Stimulated activated CD4-positive, alpha-beta T cell treated with anti-CD3 and anti-CD28 coated beads, Interleukin-12 subunit alpha, Interleukin-12 subunit beta, amount 100 ng/mL, for 48 hours (primary cell): ENCODE results near the gene MOB3B.
"Not testable (repeated sequence)": the region's sequence is repeated elsewhere in the genome, so short reads cannot be mapped to it uniquely, and the experiment has no call there.

Experiments
- DNase-seq, 3 donors: peaks; one replicate each; pipeline ENCODE4 v3.0.0-alpha.2; 2020; ENCODE audit warnings: low read depth in 2 of 3, low spot score in 1 of 3

Gene MOB3B

DNA sequence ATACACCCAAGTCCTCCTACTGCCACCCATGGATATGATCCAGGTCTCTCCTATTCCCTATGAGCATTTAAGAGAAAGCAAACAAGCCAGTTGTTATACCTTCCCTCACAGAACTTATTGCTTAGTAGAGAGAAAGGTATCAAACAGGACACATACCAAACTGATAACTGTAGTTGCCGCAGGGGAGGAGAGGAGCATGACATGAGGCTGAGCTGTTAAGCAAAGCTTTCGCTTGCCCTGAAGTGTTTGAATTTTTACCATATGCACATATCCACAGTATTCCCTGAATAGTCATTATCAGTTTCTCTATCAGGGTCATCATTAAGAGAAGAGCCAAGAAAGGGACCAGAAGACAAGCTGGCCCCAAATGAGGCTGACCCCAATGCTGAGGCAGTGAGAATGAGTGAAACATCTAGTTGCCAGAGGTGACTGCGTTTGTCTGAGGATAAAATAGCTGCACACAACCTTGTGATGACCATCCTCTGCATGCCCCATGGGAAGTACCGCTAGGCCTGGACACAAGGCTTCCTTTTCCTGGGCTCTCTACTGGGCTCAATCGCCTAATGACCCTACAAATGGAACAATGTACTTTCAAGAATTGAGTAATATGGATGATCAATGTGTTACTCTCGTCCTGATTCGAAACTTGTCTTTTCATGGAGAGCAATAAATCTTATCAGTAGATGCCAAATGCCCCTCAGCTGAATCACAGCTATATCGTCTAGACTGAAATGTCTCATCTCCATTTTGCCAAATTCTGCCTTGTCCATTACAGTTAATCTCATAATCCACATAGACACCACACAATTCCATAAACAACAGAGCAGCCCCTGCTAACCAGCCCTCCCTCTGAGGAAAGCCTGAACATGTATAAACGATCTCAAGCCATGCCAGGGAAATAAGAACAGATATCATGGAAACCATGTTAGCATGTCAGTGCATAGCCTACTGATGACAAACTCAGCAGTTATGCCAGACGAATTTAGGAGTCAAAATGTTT is 9.8 kb downstream of the MOB3B start:
- DNase-seq: no peak

DNA sequence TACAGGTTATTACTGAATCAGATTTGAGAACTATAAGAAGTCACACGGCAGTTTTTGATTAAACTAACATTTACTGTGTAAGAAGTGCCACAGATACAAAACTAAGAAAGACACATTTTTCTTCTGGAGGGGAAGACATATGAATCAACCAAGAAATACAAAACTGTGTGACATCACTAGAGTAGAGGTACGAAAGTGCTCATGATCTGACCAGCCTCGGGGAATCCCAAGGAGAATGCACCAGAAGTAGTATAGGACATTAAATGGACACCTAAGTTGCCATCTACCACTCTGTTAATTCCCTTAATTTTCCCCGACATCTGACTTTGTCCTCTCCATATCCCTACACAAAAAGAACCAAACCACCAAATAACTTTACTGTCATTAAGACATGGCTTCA is 10.8 kb downstream of the MOB3B start:
- no peak for DNase-seq

DNA sequence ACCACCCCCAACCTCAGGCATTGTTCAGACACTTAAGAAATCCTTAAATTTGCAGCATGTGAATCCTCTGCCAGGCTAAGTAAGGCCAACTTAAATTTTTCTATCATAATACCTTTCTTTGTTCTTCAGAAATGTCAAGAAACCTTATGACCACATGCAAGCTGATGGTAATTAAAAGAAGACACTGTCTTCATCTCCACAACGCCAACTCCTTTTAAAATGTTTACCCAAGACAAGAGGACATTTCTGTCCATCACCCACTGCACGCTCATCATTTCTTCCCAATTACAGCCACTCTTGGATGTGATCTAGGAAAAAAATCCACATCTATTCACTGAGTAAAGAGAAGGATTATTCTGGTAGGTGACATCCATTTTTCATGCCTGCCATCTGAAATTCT is 11.6 kb downstream of the MOB3B start:
- DNase-seq: no peak

DNA sequence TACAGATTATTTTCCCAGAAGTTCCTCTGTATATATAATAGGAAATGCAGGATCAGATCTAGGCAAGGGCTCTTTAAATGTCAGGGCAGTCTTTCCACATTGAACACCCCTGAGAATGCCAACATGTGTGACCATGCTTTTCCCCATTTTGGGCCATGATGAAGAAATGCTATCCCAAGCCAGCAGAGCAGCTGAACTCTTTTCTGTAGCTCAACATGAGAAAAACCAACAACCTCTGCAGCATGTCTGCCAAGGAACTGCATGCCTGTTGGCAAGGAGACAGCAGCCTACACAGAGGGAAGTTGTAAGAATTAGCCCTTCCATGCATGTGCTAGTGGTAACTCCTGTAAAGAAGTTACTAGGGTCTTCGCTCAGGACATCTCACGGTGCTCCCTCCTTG is 15.1 kb downstream of the MOB3B start:
- DNase-seq: no peak

DNA sequence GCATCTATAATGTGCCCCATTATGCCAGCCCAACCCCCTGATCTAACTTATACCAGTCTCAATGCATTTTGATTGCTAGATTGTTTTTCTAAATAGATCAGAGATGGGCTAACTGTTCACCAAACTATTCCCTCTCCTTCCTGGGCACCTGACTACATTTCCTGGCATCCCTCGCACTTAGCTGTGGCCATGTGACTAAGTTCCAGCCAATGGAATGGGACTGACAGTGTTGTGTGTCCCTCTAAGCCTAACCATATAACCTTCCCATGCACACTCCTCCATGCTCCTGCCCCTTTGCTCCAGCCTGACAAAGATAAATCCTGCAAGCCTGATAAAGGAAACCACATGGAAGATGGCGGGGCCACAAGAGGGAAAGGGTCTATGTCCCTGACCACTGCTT is 17.8 kb downstream of the MOB3B start:
- DNase-seq: no peak

DNA sequence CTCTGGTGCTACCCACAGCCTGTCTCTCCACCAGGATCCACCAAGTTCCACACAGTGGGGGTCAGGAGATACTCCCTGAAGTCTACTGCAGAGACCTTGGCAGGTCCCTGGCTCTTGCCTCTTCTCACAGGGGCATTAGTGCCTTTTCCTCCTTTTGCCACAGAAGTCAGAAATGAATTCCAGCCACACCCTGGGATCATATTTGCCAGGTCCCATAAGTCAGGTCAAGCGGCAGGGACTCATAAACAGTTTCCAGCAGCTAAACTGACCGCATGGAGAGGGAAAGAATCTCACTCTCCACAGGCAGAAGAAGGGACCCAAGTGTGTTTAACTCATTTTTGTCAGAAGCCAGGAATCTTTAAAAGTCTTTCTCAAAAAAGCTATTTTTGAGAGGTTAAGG is 18.8 kb downstream of the MOB3B start:
- no peak for DNase-seq

DNA sequence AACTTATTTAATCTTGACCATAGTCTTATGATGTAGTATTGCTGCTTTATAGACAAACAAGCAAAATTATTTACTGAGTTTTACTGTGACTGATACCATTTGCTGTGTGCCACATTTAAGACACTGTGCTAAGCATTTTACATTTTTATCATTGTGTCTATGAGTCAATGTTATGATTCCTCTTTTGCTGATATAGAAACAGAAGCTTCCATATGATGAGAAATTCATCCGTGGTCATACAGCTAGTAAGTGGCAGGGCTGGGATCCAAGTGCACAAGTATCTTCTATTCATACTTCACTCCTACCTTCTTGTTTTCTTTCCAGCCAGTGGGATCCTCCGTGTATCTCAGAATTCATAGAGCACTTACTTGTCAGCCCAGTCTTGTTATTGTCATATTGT is 22.6 kb downstream of the MOB3B start:
- no peak for DNase-seq

DNA sequence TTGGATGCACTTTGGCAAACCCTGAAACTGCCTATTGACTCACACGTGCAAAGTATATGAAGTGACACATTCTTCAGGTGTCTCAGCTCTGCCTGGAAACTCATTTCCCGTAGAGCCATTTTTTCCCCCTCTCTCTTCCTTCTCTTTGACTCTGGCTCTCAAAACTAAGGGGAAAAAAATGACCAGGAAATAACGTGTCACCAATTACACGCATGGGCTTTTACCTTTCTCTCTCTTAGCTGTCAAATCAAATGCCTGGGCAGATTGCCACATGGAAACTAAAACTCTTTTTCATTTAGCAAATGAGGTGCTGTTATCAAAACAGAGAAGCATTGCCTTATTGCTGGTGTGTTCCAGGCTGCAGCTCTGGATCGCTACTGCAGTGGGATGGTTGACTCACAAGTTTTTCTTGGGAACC is 23.9 kb downstream of the MOB3B start:
- no peak for DNase-seq

DNA sequence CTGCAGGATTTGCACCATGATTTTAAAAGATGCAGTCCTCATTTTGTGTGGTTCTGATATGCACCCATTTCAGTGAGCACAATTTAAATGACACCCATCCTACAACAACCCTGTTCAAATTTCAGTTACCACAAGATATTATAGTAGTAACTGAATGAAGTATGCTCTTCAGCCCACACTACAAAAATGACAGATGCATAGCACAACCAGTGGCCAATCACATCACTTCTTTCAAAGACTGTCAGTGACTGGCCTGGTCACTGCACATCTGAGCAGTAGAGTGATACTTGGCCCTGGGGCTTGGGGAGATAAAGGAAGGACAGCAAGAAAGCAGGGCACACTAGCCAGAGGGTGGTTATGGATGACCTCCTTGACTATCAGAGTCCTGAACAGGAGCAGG is 25.4 kb downstream of the MOB3B start:
- DNase-seq: no peak

DNA sequence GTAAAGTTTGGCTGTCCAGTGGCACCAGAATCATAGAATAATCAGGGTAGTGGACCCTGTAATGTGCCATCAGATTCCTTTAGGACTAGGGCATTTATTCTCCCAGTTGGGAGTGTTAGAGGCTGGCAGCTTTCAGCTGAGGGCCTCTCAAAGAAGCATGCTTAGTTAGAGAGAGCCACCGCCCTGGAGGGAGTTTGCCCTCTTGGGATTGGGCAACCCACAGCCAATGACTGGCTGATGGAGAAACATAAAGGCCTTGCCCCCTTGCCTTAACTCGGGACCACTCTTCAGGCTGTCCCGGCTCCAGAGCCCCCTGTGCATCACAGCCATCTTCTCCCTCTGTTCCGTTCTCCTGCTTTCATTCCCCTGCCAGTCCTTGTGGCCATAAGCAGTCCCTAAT is 26.0 kb downstream of the MOB3B start:
- no peak for DNase-seq

DNA sequence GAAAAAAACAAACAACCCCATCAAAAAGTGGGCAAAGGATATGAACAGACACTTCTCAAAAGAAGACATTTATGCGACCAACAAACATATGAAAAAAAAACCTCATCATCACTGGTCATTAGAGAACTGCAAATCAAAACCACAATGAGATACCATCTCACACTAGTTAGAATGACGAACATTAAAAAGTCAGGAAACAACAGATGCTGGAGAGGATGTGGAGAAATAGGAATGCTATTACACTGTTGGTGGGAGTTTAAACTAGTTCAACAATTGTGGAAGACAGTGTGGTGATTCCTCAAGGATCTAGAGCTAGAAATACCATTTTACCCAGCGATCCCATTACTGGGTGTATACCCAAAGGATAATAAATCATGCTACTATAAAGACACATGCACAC is 28.7 kb downstream of the MOB3B start:
- DNase-seq: not testable (repeated sequence)

DNA sequence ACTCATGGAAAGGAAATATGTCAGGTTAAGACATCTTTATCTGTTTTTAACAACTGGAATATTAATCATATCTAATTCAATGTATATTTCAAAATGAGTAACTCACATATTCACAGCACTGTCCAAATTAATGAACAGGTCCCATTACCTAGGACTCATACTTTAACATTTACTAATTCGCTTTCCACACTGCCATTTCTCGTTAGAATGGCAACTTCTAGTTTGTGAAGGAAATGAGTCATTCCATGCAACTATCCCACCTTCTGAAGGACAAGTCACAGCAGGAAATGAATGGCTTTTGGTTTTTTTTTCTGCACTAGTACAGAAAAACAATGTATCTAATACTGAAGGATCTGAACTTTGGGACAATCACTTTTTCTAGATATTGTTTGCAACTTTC is 30.2 kb downstream of the MOB3B start:
- DNase-seq: no peak

DNA sequence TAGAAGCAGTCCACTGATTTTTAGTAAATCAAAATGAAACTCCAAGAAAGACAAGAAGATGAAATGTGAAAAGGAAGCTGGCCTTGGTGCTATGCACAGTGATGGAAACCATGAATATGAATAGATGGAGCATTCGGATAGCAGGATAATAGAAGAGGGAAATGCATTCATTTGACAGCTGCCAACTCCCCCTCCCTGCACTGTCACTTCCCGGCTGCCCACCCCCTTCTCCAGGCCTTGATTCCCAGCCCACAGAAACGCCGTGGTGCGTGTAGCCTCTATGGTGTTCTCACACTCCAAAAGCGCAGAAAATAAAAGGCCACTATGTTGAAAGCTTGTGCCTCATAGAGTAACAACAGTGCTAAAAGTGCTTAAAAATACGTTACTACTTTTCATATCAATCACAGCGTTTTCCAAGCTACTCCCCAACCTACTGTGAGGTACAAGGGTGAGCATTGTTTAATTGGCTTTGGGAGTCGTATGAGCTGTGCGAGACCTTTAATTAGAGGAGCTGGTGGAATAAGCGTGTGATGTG is 31.7 kb downstream of the MOB3B start:
- DNase-seq: no peak

DNA sequence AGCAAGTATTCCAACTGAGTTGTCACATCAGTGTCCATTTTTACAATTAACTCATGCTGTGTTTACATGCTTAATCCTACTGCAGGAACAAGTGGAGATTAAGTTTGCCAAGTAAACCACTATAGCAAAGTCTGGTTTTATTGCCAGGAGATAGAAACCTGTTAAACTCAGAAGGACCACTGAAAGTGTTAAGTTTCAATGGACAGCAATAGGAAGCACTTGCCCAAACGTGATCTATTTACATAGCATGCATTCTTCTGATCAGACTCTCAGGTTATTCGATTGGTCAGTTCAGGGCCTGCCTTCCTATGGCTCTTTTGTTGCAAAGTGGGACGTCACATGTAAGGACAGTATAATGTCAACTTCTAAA is 33.5 kb downstream of the MOB3B start:
- DNase-seq: no peak

DNA sequence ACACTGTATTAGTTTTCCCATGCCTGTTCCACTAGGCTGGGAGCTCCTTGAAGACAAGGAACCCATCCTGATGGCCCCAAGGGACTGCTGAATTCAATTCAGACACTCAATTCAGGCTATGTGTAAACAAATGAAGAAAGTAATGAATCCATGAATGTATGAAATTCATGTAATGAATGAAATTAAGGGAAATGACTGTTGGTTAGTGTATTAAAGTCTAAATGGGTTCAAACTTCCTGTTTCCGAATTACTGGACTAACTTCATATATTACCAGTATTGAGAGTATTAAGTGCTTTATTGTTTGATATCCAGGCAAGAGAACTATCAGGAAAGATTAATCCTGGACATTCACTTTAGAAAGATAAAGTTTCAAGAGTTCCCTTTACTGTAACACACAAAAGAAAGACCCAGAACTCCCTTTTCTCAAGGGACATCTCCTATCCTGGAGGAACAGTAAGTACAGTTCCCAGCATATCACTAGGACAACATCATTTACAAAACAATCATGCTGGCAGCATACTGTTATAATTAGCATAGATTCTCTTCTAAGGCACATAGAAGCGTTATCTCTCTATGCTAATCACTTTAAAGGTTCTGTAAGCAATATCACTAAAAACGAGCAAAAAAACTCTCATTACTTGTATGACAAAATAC is 34.0 kb downstream of the MOB3B start:
- DNase-seq: no peak

DNA sequence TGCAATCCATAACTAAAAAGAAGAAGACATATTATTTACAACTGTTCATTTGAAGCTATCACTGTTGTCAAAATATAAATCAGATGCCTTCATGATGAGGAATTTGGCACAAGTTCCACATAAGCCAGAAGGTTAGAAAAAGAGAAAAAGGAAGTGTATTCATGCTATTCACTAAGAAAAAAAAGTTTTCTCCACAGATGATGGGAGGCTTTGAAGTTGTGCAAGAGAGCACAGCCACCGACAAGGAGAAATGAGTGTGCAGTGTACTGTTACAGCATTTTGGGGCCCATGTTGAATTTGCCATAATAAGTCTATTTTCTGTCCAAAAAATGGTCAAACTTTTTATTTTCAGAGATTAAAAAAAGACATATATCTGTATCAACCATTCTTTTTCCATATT is 38.5 kb downstream of the MOB3B start:
- DNase-seq: no peak

DNA sequence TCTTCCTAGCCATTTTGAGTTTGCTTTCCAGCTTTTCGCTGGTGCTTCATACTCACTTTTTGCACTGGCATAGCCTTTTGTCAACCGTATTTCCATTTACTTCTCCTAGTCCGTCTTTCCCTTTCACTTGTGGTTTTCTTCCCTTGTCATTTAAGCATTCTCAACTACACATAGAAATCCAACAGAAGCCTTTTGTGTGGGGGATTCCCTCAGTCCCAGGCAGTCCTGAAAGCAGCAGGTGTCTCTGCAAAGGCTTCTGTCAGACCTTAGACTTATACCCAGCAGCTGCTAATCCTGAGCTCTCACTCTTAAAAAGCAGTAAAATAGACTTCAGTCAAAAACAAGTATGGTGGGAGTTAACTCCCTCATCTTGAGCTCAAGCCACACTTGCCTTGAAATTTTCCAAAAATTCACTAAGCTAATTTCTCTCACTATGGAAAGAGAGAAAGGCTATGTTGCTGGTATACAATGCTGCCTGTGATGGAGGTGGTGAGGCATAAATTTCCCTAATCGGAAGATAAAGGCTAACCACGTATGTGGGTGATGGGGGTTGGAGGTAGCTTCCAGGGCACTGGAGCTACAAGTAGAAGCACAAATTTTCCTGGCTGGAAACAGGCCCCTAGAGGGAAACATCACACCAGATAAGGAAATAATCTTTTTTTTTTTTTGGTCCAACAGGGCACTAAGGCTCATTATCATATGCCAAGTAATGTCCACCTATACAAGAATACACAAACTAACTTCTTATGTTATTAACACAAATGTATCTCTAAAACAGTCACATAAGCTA is 40.3 kb downstream of the MOB3B start:
- DNase-seq: no peak

DNA sequence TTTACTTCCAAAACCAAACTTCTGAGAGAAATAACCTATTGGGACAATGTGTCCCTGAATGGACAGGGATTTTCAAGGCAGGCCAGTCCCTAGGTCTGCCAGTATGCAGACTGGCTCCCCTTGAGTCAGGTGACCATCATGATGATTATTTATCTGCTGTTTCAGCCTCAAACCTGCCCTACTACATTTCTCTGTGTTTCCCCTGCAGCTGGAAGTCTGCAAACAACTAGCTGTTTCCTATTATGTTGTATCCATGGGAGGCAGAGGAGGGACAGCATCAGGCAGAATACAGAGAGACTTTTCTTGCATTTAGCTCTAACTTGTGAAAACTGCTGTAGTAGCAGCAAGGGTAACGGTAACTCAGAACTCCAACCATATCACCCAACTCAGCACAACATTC is 41.7 kb downstream of the MOB3B start:
- no peak for DNase-seq

DNA sequence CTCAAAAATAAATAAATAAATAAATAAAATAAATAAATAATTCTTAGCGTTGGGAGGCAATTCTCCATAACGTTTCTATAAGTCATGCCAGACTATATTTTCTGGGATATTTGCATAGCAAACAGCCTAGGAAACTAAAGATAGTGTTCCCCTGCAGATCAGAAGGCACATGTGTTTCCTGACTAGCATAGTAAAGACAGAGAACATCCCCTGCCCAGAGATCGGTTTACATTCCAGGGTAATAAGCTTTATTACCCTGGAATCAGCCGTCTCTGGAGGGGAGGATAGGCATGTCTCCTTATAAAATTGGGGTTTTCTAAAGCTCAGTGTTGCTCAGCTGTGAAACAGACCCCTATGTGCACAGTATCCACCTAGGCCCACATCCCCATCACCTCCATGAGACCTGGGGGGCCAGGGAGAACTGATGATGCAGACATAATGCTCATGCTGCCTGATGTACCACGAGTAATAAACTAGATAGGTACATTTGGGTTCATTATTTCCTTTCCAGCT is 42.4 kb downstream of the MOB3B start:
- DNase-seq: no peak

DNA sequence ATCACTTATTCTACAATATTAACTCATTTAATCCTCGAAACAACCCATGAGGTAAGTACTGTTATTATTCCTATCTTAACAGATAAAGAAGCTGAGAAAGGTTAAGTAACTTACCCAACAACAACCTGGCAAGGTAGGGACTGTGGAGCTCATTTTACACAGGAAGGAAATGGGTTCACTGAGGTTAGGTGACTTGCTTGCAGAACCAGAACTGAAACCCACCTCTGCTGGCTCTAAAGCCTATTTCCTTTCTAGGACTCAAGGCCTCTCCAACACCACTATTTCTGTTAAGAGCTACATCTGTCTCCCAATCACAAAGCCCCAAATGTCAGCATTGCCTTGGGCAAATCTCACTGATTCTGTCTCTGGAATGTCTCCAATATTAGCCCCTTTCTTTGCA is 44.5 kb downstream of the MOB3B start:
- DNase-seq: no peak

DNA sequence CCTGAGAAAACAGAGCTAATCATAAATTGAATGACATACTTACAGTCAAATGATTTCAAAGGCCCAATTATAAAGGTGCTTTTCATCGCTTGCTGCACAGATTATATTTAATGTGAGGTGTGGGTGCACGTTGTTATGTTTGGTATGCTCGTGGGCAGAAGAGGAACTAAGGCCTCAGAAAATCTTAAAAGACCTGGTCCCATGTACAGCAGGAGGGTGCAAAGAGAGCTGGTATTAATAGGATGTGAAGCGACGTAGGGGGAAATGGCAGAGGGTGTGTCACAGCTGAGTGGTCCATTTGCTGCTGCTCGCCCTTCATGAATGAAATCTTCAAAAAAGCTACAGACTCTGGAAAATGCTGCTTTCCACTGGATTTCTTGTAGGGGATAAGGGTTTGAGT is 46.0 kb downstream of the MOB3B start:
- DNase-seq: no peak
